GM19025 (cell line): Measurements from ENCODE around the gene BACH2.
"Not testable (repeated sequence)": the region's sequence is repeated elsewhere in the genome, so short reads cannot be mapped to it uniquely, and the experiment has no call there.

ENCODE experiments used
- ATAC-seq: cut with Tn5 transposase; IDR thresholded peaks from one replicate; pipeline ENCODE4 v1.9.1; 2021; ENCODE audit warnings: mild to moderate bottlenecking, low read depth, moderate library complexity; ENCODE audit not compliant: unreplicated experiment

The BACH2 gene

DNA sequence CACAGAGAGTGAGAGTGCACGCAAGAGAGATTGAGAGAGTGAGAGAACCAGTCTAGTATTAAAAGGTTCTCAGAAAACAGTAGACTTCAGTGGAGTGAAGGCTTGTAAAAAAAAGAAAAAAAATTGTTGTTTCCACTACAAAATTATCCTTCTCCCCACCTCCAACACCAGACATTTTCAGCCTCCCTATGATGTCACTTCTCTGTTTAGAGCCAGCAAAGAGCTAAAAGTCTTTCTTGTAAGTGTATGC is 77.8 kb downstream of the BACH2 start:
- ATAC-seq: no peak

DNA sequence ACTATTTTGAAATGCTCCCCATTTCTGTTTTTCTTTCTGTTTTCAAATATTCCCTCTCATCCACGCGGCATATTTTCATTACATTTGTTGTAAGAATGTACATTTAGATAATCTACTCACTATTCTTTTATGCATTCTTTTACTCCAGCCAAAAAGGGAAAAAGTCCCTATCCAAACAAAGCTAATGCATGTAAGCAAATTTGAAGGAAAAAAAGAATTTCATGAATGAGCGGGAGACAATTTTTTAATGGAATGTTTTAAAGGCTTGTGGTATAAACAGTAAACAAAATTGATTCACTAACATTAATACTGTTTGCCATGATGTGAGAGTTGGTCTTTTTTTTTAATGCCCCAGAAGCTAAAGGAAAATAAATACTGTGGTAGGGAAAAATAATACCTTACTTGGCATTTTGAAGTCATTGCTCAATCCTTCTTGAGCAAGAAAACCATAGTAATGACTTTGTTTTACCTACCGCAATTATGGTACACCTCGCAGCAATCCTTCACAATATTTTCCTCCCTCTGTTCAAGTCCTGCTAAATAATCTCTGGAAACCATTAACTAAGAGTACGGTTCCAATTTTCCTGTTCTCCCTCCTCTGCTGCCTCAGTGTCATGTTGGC is 79.0 kb downstream of the BACH2 start:
- ATAC-seq: no peak

DNA sequence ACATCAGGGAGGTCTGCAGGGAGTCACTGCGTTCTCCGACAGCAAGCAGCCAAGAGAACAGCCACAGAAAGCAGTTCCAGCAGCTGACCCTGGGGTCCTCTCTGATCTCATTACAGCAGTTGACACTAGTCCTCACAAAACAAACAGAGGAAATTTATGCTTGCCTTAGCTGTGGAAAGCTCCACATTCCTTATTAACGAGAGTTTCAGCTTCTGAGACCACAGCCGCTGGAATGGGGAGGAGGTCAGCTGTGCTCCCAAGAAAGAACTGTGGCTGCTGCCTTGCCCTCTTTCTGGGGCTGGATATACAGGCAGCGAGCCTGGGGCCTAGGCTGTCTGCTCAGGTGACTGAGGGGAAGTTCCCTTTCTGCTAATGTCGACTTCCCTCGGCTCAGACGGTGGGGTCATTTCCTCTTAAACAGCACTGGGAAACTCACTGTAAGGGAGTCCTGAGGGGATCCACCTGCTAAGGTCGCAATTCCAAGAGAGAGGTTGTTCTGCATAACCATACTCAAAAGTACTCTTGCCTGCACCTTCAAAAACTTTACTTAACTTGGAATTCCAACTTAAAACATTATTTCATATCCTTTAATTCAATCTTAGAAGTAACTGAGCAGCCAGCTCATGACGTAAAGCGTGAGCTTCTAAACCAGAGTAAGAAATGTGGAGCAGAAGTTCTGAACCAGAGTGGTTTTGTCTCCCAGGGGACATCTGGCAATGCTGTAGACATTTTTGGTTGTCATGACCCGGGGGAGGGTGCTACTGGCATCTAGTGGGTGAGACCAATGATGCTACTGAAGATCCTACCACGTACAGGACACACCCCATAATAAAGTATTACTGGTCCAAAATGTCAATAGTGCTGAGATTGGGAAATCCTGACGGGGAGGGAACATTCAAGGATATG is 80.3 kb downstream of the BACH2 start:
- peak; percentile 75 for ATAC-seq

DNA sequence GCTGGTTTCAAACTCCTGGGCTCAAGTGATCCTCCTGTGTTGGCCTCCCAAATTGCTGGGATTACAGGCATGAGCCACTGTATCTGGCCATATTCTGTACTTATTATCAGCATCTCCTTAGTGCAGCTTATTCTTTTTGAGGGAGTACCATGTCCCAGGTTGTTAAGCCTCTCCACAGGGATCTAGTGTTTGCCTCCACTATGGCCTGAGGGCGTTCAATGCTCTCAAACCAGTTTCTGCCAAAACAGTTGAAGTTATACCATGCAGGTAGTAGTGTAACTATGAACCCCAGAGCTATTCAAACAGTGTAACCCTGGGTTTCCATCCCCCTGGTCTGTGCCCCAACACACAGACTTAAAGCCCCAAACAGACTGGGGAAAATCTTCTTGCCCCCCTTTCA is 81.7 kb downstream of the BACH2 start:
- no peak for ATAC-seq

DNA sequence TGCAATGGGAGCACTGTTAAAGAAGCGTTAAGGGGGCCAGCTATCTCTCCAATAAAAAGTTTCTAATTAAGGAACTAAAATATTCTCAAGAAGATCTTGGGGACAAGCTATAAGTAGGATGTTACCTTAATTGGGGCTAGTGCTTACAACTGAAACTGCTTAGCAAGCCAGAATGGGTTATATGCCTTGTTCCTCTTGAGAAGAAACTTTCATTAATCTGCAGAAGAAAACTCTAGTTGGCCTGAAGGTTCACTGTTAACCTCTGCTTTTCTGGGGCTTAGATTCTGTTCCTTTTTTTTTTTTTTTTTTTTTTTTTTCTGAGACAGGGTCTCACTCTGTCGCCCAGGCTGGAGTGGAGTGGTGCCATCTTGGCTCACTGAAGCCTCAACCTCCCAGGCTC is 82.2 kb downstream of the BACH2 start:
- ATAC-seq: no peak

DNA sequence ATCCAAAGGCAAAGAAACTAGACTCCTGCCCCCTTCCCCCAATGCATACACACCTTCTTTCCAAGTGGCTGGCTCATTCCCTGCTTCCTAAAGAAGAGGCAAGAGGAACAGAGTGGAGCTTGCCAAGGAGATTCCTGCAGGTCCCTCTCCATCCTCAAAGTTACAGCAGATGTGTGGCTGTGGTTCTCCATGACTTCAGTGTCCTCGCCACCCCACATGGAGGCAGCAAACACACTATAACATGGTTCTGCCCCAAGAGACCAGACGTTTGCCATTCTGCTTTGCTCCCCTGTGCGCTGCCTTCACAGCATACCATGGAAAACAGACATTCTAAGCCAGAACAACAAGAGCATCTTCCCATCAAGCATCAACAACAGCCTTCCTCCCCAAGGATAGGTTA is 84.4 kb downstream of the BACH2 start:
- ATAC-seq: no peak

DNA sequence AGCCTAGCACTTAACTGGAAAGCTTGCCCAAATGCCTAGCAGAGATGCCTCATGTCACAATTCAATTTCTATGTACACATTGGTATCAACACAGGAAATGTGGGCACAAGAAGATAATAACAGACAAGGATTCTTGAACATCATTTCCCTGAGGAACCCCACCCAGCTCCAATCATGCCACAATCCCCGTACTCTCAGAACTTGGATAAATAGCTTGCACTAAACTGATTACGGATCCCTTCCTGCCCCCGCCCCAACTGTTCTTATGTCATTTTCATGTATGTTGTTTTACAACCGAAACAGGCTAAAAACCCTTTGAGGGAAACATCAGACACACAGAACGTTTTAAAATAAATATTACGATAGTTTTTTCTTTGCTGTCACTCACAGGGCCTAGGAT is 87.1 kb downstream of the BACH2 start:
- no peak for ATAC-seq

DNA sequence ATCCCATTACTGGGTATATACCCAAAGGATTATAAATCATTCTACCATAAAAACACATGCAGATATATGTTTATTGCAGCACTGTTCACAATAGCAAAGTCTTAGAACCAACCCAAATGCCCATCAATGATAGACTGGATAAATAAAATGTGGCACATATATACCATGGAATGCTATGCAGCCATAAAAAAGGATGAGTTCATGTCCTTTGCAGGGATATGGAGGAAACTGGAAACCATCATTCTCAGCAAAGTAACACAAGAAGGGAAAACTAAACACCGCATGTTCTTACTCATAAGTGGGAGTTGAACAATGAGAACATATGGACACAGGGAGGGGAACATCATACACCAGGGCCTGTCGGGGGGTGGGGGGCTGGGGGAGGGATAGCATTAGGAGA is 88.0 kb downstream of the BACH2 start:
- ATAC-seq: not testable (repeated sequence)

DNA sequence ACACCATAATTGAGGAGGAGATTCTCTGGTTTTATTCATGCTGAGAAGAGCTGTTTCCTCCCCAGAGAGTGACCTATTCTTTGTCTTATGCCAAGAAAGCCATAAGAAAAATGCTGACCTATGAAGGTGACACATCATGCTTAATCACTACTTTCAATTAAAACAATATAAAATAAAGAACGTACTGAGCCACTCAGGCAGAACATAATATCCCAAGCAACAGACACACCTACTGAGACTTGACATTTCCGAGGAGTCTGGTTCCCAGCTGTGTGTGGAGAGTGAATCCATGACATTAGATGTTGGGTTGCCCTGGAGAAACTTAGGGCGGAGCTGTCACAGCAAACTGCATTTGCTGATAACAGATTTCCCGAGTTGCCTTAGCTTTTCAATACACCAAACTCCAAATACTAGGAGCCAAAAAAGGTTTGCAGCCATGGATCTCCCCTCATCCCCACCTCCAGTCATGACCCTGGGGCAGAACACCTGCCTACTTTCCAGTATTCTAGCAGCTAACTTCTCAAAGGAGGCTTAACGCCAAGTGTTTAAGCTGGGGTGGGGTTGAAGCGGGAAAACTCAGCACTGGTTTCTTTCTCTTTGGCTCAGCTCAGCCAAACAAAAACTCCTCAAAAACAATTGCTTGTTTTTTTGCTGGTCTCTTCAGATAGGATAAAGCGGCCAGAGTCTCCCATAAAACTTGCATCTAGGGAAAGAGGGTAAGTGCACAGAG is 92.2 kb downstream of the BACH2 start:
- ATAC-seq: no peak

DNA sequence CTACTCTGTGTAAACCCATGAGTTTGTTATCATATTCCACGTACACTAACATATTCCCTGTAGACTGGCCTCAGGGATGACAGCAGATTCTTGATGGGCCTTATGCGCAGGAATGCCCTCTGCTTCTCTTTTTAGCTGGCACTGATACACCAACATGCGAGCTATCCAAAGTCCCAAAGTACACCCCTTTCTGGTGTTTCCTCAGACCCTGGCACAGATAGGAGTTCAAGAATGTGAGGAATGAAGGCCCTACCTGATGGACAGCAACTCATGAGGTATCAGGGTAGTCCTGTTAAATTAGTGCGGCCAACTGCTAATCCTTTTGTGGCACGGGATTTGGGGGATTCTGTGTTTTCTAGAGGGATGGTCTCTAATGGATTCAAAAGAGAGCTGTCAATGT is 93.0 kb downstream of the BACH2 start:
- no peak for ATAC-seq

DNA sequence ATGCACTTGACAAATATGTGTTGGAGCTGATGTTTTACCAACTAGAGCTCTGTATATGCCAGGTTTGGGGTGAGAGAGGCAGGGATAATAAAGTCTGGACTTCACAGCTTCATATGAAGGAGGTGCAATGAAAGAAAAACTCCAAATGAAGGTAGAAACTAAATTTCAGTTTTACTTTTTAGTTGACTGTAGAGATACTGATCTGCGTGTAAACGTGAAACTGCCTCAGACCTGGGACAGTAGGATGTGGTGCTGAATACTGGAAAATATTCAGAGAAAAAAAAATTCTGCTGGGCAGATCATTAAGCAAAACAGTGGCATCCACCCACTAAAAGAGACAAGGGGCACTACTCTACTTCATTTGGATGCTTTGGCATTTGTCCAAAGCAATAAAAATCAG is 94.5 kb downstream of the BACH2 start:
- ATAC-seq: no peak

DNA sequence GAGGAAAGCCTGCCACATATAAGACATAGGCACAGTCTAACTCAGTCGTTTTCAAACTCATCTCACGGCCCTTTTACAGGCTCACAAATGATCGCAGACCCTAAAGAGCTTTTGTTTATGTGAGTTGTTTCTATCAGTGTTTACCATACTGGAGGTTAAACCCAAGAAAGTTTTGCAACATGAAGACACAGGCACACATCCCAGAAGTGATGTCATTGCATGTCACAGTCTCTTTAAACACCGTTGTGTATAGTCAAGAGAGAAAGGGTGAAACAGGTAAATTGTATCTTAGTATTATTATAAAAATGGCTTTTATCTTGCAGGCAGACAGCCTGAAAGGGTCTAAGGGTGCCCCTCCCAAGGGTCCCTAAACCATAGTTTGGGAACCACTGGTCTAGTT is 96.7 kb downstream of the BACH2 start:
- no peak for ATAC-seq

DNA sequence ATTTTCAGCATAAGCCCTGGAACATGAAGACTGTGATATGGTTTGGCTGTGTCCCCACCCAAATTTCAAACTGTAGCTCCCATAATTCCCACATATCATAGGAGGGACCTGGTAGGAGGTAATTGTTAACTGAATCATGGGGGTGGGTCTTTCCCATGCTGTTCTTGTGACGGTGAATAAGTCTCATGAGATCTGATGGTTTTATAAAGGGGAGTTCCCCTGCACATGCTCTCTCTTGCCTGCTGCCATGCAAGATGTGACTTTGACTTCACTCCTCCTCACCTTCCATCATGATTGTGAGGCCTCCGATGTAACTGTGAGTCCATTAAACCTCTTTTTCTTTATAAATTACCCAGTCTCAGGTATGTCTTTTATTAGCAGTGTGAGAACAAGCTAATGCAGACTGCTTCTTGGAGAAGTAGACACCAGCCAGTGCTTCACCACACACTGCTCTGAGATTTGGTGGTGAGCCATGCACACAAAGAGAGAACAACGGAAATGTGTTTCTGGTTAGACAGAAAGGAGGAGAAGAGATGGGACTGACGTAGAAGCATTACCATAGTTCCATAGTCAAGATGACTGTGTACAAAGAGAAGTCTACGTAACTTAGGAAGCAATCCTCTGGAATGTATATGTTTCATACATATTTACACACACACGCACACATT is 97.8 kb downstream of the BACH2 start:
- no peak for ATAC-seq

DNA sequence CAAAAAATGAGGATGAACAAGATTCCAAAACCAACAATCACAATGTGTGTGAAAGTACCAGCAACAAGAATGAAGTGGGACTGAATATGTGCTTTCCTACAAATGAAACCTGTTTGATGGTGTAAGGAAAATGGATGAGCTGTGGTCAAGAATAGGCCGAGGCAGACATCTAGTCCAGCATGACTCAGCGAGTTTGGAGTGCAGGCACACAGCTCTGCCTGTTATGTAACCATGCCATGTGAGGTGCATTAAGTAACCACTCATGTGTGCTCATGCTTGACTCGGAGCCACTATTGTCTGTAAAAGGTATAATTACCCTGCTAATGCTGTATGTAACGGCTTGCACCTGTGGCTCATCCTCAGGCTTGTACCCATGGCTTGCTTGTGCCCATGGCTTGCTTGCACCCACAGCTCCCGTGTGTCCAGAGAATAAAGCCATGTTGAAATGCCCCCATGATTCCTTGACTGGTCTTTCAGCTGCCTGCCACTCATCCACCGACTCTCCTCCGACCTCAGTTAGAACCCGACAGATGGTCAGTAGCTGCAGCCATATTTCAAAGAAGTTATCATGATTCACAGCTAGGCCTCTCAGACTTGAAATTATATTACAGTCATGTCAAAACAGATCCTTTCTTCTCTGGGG is 98.7 kb downstream of the BACH2 start:
- no peak for ATAC-seq

DNA sequence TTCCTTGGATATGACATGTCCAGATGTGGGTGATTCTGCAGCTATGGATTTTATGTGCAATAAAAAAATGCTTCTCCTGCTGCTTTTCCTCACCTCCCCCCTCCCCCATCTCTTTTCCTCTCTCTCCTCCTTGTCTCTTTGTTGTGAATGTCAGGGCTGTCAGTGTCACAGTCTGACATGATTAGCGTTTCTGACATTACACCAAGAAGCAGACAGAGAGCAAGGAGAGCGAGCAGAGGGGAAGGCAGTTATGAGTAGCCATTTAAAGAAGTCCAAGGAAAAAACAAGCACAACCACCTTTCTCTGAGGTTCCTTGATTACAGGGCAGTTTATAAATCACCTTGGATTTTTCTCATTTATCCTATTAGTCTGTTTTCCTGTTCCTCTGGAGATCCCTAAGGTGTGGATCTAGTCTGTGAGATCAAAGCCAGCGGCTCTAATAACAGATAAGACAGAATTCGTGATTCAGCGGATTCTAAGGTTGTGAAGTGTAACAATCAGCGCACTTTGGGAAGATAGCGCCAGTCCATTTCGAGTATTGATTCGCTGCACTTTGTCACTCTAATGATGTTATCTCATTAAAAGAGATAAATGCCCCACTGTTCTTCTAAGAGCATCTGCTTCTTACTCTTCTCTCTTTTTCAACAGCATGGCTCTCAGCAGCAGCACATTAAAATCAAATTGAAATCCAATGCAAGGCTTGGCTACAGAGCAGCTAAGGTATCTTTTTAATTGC is 101.4 kb downstream of the BACH2 start:
- ATAC-seq: no peak

DNA sequence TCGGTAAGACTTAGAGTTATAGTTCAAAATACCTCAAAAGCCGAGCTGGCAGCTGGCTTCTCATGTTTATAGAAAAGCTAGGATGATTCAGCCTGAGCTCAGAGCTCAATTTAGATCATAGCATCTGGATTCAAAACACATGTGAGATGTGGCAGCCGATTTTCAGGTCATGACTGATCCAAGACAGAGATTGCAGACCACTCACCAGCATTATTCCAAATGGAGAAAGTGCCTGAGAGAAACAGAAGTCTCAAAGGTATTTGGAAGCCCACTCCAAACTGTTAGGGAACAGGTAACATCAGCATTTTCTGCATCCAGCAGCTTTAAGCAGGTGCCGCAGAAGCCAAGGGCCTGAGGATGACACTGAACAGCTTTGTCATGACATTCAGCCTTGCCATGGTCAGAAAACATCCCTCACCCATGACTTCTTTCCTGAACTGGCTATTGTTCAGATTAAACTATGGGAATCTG is 102.2 kb downstream of the BACH2 start:
- no peak for ATAC-seq

DNA sequence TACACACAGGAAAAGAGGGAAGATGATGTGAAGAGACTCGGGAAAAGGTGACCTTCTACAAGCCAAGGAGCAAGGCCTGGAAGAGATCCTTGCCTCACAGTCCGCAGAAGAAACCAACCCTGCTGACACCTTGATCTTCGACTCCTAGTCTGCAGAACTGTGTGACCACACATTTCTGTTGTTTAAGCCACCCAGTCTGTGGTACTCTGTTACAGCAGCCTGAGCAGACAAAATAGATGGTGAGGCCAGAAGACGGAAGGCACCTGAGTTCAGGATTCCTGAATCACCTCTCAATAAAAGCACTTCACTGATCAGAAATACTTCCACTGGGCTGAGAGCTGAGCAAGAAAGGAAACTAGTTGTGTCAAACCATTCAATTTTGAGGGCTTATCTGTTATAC is 103.3 kb downstream of the BACH2 start:
- ATAC-seq: no peak

DNA sequence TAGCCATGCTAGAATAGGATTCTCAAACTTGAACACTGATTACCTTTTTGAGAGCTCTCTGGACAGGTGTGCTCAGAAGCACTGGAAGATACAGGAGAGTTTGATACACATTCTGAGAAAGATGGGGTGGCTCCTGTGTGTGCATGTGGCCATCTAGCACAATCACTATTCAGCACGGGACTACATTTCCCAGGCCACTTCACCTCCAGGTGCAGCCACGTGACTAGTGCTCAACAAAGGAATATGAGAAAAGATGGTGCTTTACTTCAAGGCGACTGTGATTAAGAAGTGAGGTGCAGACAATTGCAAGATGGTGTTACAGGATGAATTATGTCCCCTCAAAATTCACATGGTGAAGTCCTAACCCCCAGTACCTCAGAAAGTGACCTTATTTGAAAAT is 103.8 kb downstream of the BACH2 start:
- ATAC-seq: no peak

DNA sequence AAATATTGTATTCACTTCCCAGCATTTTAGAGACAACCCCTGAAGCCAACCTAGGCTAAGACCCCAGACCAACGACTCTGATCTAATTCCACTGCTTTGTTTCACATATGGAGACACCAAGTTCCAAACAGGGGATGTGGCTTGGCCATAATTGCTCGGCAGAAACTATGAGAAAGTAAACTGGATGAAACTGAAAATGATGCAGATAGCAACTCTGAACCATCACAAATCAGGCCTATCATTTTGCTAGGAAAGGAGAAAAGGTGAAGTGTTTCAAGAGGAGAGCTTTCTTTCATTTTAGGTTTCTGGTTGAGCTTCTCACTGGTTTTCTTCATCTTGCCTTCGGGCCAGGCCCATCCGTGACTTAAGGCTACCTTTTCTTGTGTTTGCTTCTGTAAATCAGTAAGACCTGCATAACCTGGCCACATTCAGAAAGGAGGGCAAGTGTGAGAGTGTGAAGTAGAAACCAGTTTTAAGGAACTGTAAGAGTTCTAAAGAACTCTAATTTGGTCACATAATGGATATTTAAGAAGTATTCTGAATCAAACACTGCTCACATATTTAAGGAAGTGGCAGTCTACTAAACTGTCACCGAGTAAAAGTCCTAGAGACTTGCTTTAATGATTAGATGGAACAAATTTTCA is 105.8 kb downstream of the BACH2 start:
- ATAC-seq: peak; percentile 48
